BJ (cell line): ENCODE results near the gene ATP5F1D. TPM values are rescaled to one million over a fixed set of nuclear protein-coding genes. Genes with fewer than 3 reads are reported as not detected.

Source experiments
- CTCF ChIA-PET: fragments of 350-600 bp; formaldehyde crosslinking; extraction: SDS; loops from one replicate; lab custom pipeline; 2021; ENCODE audit warnings: antibody characterized with exemption, inconsistent platforms; lab: Yijun Ruan, JAX
- POLR2A ChIA-PET: fragments of 300-600 bp; sonication (Branson Sonifier 250); formaldehyde crosslinking; extraction: SDS; loops from one replicate; lab custom pipeline; 2021; ENCODE audit warnings: antibody characterized with exemption; lab: Charles Lee
- DNase-seq: peaks from one replicate; pipeline ENCODE4 v3.0.0-alpha.2; 2011; ENCODE audit warnings: low read depth
- H3K27me3 ChIP-seq: 2 replicates; pipeline ENCODE4 v1.6.0; 2011; ENCODE audit warnings: low read length; ENCODE audit not compliant: control insufficient read depth, insufficient read depth
- H3K36me3 ChIP-seq: 2 replicates; pipeline ENCODE4 v1.5.1; 2011; ENCODE audit warnings: low read length; ENCODE audit not compliant: control insufficient read depth, insufficient read depth
- H3K4me3 ChIP-seq: 2 replicates; pipeline ENCODE4 v1.5.1; 2011; ENCODE audit warnings: low read depth, mild to moderate bottlenecking, control low read depth, low read length
- polyA plus RNA-seq: library from polyadenylated mRNA; depleted of rRNA; stranded (reverse); fragments of >200 nt; gene quantifications from 2 replicates; pipeline ENCODE4 v1.2.3, GENCODE V29; 2011
- TF ChIP-seq, protein P1 (sequence below): IDR thresholded peaks from 2 replicates; pipeline ENCODE4 v1.5.1; 2011; ENCODE audit warnings: low read depth, mild to moderate bottlenecking, control low read depth, inconsistent platforms, low read length, moderate library complexity; ENCODE audit not compliant: insufficient read depth

ATP5F1D gene
- polyA plus RNA-seq, 1 experiment: 65.1 TPM

DNA sequence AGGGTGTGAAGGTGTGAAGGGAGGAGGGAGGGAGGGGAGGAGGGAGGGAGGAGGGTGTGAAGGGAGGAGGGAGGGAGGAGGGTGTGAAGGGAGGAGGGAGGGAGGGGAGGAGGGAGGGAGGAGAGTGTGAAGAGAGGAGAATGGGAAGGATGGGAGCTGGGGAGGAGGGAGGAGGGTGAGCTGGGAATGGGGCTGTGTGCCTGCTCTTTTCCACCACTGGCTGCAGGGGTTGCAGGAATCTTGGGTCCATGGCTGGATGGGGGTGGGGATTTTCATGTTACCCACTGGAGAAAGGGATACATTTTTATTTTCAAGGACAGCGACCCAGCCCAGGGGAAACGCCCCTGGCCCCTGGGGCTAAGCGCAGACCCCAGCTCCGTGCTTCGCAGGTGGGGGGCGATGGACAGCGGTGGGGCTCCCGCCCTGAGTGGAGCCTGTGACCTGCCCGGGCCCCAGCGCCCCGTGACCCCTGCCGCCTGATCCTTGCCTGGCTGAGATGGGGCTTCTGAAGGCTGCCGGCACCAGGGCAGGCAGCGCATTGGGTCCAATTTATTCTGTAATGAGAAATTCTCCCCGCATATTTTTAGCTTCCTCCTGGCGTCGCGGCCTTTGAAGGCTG is 41.1 kb downstream of the ATP5F1D start:
- no peak for DNase-seq
- CTCF ChIA-PET: interaction anchor here (1.5 kb wide), 1 partner anchor 14 kb away, joined by 3 read pairs; no protein-coding TSS in a partner anchor
- Histone ChIP-seq H3K4me3 (no peak overlapping the region), H3K27me3 (peaks cover 19% of the 10 kb centered on the region), H3K36me3 (peaks cover 6% of the 10 kb centered on the region)
- TF ChIP-seq, protein P1, sequence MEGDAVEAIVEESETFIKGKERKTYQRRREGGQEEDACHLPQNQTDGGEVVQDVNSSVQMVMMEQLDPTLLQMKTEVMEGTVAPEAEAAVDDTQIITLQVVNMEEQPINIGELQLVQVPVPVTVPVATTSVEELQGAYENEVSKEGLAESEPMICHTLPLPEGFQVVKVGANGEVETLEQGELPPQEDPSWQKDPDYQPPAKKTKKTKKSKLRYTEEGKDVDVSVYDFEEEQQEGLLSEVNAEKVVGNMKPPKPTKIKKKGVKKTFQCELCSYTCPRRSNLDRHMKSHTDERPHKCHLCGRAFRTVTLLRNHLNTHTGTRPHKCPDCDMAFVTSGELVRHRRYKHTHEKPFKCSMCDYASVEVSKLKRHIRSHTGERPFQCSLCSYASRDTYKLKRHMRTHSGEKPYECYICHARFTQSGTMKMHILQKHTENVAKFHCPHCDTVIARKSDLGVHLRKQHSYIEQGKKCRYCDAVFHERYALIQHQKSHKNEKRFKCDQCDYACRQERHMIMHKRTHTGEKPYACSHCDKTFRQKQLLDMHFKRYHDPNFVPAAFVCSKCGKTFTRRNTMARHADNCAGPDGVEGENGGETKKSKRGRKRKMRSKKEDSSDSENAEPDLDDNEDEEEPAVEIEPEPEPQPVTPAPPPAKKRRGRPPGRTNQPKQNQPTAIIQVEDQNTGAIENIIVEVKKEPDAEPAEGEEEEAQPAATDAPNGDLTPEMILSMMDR: no peak
- POLR2A ChIA-PET: no interaction called here

DNA sequence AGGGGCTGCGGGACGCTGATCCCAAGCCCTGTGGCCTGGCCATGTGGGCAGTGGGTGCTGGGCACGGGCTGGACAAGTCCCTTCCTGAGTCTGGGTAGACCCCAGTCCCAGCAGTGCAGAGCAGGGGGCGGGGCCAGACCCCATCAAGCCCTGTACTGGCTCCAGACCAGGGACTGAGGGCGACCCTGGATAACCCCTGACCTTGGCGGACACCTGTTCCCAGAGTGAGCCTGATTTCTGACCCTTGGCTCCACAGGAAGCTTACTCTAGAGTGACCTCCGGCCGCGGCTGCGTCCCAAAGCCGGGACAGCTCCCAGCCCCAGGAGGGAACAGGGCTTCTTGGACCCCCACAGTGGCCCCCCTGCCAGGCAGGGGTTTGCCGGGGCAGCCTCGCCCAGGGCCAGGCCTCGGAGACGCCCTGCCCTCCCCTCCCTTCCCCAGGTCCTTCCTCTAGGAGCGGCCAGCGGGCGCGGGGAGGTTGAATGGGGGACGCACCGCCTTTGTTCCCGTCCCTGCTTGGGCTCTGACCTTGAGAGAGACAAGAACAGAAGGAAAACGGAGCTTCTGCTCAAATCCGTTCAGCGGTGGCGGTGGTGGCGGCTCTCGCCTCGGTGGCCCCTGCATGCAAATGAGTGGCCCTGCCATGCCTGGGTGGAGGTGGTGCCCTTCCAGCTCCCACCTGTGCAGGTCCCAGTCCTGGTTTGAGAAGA is 41.8 kb downstream of the ATP5F1D start:
- H3K27me3 ChIP-seq: peaks cover 22% of the 10 kb centered on the region
- no peak overlapping the region for H3K4me3 ChIP-seq
- H3K36me3 ChIP-seq: peaks cover 6% of the 10 kb centered on the region
- TF ChIP-seq, protein P1: no peak
- ChIA-PET POLR2A (no interaction called here), CTCF (interaction anchor here (0.9 to 1.5 kb wide), 2 partner anchors 15 to 122 kb away, joined by 3 read pairs; no protein-coding TSS in a partner anchor)
- no peak for DNase-seq

DNA sequence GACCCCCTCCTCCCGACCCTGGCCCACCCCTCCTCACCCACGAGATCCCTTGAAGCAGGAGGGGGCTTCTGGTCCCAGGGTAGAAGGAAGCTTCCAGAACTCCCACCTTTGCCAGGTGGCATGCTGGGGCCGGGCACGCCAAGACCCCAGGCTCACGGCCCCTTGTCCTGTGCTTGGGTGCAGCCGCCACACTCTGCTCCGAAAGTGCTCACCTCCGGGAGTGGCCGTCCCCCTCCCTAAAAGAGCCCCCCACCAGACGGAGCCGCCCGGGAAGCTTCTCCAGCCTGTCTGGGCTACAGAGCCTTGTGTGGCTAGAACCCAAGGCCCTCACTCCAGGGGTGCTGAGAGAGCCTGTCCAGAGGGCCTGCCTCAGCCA is 42.4 kb downstream of the ATP5F1D start:
- no peak for DNase-seq
- no peak overlapping the region for H3K4me3 ChIP-seq
- POLR2A ChIA-PET: no interaction called here
- CTCF ChIA-PET: interaction anchor here (0.9 to 1.5 kb wide), 2 partner anchors 15 to 121 kb away, joined by 3 read pairs; no protein-coding TSS in a partner anchor
- H3K36me3 ChIP-seq: peaks cover 3% of the 10 kb centered on the region
- H3K27me3 ChIP-seq: peaks cover 22% of the 10 kb centered on the region
- TF ChIP-seq, protein P1: no peak

DNA sequence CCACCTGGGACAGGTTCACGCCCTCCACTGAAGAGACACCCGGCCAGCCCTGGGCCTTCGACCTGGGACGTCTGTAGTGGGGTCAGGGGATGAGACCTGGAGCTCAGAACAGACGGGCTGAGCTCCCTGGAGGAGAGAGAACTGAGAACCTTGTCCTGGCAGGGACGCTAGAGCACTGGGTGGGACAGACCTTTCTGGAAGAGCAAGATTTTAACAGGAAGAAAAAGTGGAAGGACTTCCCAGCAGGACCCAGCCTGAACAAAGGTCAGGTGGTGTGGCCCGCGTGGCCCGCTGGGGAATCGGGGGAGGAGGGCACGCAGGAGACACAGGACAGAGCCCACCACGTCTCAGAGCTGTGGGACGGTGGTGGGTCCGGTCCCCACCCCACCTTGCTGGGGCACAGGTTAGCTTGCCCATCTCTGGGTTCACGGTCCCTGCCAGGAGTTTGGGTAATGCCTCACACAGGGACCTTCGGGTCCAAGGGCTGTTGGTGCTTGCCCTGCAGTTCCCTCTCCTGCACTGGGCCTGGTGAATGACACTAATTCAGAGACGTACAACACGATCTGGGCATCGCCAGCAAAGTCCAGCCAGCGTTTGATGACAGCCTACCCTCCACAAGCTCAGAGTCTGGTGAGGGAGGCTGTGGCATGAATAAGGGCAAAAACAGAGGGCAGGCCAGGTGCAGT is 42.9 kb downstream of the ATP5F1D start:
- TF ChIP-seq, protein P1: no peak
- POLR2A ChIA-PET: interaction anchor here (0.6 kb wide), 1 partner anchor 15 kb away, joined by 17 read pairs; no protein-coding TSS in a partner anchor
- H3K36me3 ChIP-seq: no peaks in the 10 kb centered on the region
- CTCF ChIA-PET: interaction anchor here (0.9 kb wide), 1 partner anchor 120 kb away, joined by 3 read pairs; no protein-coding TSS in a partner anchor
- no peak overlapping the region for H3K4me3 ChIP-seq
- H3K27me3 ChIP-seq: peaks cover 22% of the 10 kb centered on the region
- no peak for DNase-seq
